HG03066 (cell line): ENCODE measurements around the gene DDX31.
A peak's percentile ranks its signal among the peaks of the same experiment; 100 is the strongest.
"Not testable (repeated sequence)": the region's sequence is repeated elsewhere in the genome, so short reads cannot be mapped to it uniquely, and the experiment has no call there.

Experiments
- ATAC-seq: cut with Tn5 transposase; IDR thresholded peaks from one replicate; pipeline ENCODE4 v1.9.1; 2021; ENCODE audit warnings: low read depth; ENCODE audit not compliant: unreplicated experiment

DDX31 gene

DNA sequence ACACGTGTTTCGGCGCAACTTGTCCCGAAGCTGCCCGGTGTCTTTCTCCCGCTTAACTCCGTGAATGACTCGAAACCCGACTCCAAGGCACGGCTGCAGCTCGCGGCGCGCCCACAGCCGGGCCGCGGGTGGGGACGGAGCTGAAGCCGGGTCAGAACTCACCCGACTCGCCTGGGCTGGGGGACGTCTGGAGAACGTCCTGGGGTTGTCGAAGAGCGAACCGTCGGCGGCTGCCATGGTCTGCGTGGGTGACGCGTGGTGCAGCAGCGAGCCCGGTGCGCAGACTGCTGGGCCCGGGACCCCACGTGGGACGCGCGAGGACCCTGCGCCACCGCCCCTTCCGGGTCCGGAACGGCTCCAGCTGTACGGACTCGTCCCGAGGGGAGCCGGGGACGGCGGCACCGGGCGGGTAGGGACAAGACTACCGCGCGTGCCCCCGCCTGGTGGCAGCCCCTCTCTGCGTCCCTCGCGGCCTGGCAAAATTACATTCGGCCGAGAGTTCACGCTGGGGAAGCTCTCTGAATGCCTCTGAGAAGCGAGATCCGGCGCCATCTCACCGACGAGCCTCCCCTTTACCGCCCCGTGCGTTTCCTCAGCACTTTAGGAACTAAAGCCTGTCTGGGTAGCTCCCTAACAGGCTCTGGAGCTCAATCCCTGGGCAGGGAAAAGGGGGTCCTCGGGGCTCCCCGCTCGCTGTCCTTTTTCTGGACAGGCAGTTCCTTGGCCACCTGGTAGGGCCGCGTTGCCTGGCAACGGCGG lies at the start of gene DDX31:
Gene DDX31 (minus strand): TSS at position 286 of the 759 bp plus-strand sequence. CDS start 49 bp downstream, at position 237.
- peak; percentile 64 for ATAC-seq

DNA sequence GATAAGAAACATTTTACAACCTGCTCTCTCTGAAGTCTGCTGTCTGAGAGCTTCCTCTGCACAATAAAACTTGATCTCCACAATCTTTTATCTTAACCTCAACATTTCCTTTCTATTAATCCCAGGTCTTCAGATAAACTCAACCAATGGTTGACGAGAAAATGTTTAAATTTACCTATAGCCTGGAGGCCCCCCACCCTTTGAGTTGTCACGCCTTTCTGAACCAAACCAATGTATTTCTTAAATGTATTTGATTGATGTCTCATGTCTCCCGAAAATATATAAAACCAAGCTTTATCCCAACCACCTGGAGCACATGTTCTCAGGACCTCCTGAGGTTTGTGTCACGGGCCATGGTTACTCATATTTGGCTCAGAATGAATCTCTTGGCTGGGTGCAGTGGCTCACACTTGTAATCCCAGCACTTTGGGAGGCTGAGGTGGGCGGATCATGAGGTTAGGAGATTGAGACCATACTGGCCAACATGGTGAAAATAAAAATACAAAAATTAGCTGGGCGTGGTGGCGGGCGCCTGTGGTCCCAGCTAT lies 48.7 kb upstream of the DDX31 start:
- ATAC-seq, result not testable (repeated sequence)

DNA sequence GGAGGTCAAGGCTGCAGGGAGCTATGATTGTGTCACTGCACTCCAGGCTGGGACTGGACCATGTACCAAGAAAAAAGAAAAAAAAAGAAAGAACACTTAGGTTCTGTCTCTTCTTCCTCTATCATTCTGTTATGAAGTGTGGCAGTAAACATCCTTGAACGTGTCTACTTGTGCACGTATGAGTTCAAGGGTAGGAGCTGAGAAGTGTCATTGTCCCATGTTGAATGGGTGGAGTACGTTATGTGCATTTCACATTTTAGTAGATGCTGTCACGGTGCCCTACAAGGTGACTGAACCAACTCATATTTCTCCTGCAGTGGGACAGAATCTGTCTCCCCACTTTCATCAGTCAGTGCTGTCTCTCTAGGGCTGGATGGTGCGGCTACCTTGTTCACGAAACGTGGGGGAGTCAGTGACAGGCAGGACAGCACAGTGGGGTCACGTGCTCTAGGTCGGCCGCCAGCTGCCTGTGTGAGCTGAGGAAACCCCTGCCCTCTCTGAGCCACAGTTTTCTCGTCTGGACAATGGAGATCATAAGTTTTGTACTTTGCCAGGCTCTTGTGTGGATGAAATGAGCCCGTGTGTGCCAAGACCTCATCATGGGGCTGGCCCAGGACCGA lies 47.7 kb upstream of the DDX31 start:
- no peak for ATAC-seq

DNA sequence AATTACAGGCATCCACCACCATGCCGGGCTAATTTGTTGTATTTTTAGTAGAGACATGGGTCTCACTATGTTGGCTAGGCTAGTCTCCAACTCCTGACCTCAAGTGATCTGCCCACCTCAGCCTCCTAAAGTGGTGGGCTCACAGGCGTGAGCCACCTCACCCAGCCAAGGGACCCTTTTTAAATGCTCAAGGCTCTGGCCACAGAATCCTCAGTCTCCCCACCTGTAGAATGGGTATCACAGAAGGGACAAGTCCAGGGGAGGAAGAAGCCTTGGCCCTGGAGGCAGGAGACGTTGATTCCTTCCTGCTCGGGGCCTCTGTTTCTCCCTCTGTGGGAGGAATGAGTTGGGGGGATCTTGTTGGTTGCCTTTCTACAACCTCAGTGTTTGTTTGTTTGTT lies 46.2 kb upstream of the DDX31 start:
- ATAC-seq, result no peak

DNA sequence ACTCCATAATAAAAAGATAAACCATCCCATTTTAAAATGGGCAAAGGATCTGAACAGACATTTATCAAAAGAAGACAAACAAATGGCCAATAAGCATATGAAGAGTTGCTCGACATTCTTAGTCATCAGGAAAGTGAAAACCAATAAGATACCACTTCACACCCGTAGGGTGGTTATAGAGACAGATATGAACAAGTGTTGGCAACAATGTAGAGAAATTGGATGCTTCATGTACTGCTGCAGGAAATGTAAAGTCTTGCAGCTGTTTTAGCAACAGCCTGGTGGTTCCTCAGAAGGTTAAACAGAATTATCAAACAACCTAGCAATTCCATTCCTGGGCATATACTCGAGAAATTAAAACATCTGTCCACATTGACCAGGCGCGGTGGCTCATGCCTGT lies 43.0 kb upstream of the DDX31 start:
- no peak for ATAC-seq

DNA sequence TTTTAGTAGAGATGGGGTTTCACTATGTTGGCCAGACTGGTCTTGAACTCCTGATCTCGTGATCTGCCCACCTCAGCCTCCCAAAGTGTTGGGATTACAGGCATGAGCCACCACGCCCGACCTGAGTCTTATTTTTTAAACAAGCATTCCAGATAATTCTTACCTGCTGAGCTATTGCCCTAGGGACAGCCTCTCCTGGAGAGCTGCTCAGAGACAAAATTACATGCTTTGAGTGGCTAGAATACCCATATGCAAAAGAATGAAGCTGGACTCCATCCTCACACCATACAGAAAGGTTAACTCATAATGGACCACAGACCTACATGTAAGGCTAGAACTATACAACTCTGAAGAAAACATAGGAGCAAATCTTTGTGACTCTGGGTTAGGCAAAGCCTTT lies 42.1 kb upstream of the DDX31 start:
- no peak for ATAC-seq

DNA sequence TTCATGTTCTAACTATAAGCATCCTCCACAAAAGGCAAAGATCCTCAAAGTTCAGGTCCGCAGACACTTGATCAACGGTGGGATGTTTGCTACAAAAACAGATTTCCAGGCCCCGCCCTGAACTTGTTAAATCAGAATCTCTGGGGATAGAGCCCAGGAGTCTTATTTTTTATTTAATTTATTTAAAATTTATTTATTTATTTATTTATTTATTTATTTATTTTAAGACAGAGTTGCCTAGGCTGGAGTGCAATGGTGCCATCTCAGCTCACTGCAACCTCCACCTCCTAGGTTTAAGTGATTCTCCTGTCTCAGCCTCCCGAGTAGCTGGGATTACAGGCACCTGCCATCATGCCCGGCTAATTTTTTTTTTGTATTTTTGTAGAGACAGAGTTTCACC lies 41.4 kb upstream of the DDX31 start:
- not testable (repeated sequence) for ATAC-seq

DNA sequence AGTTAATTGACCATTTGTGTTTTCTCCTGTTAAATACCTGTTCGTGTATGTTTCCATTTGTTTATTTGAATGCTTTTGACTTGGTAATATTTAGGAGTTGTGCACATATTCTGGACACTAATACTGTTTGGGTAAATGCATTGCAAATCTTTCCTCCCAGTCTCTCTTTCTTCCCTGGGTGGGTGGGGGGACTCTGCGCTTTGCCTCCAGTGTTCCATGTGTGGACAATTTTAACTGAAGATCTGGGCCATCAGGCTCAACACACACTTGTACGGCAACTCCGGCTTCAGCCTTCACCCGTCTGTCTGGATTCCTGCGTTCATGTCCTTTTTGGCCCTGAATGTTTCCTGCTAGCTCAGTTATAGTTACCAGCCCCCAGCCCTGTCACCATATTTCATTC lies 40.5 kb upstream of the DDX31 start:
- ATAC-seq, result no peak

DNA sequence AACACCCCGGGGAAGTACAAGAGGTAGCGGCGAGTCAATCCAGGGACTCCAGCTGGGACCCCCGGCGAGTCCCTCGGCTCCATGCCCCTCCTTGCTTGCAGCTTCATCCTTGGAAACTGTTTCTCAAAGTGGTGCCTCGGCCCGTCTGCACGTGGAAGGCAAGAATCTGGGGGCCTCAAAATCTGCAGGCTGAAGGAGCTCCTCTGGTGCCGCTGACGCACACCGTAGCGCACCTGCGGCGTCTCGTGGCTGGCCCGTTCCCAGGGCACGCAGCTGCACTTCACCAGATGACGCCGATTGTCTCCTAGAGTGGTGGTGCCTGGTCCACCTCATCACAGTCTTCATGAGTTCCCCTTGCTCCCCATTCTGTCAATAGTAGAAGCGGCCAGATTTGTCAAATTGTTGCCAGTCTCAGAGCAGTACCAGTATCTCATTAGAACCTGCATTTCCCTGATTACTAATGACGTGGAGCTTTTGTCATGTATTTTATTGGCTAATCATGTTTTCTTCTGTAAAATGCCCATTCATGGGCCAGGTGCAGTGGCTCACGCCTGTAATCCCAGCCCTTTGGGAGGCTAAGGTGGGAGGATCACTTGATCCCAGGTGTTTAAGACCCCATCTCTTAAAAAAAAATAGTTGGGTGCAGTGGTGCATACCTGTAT lies 39.1 kb upstream of the DDX31 start:
- ATAC-seq, result no peak

DNA sequence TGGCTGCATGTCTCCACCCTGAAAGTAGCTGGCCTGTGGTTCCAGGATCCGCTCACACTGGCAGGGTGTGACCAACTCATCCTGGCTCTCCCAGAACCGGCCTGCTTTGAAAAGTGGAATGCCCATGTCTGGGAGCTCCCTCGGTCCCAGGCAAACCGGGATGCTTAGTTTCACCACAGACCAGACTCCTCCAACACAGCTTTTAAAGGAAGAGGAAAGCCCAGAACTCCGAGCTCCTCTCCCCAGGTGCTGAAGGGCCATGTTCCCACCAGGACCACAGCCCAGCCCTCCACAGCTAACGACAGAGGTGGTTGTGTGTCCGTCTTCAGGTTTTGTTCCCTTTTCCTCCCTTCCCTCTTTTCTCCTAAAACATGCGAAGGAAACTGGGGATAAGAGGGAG lies 38.5 kb upstream of the DDX31 start:
- ATAC-seq, result no peak

DNA sequence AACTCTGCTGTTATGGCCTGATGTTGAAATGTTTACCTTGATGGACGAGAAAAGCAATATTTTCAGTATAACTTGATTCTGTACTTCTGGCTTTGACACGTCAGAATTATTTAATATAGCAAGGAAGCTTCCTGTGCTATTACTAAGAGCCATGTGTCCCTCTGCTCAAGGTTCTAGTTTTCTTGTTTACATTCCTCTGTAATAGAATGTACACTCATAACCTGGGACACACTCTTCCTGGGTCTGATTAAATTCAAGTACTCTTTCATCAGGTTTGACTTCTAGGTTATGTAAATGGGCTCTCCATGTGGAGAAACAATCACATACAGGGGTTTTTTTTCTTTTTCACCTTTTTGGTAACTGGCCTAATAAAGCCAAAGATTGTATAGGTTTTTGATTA lies 33.6 kb upstream of the DDX31 start:
- ATAC-seq, result no peak

DNA sequence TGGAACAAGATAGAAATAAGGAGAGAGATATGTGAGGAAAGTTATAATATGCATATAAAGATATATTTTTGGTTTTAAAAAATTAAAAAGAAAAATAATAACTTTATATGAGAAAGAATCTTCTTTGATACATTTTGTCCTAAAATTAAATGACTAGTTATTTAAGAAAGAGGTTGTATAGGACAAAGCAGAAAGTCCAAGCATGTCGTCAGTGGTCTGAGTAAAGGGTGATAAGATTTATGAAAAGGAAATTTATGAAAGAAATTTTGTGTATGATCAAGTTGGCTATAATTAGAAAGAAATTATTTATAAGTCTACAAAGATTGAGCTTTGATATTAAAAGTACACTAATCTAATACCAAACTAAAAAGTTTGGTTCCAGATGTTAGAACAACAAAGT lies 32.5 kb upstream of the DDX31 start:
- ATAC-seq, result no peak

DNA sequence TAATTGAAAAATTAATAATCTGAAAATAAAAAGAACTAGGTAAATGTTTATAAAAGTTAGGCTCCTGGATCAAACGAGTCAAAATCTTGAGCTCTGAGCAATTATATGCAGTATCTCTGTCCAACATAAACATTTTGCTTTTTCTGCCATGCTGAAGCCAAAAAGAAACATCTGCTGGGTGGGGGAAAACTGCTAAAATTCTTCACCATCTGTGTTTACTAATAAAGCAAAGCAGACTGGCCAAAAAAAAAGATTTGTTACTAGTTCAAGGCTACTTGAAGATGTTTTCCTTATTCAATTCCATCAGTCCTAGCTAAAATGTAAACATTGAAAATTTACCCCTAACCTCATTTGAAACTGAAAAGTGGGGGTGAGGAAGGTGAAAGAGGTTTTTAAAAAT lies 30.2 kb upstream of the DDX31 start:
- no peak for ATAC-seq

DNA sequence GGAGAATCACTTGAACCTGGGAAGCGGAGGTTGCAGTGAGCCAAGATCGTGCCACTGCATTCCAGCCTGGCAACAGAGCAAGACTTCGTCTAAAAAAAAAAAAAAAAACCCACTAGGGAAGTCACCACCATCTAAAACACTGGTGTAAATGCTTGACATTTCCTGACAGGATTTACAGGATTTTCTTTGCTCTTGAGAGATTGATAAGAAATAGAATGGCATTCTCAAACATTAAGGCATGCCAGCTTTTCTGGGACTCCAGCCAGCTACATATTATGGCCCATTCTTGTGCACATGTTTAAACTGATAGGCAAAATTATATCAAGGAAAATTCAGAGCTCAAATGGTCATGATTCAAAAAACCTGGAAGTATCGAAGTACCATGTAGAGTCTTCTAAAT lies 29.2 kb upstream of the DDX31 start:
- ATAC-seq, result no peak

DNA sequence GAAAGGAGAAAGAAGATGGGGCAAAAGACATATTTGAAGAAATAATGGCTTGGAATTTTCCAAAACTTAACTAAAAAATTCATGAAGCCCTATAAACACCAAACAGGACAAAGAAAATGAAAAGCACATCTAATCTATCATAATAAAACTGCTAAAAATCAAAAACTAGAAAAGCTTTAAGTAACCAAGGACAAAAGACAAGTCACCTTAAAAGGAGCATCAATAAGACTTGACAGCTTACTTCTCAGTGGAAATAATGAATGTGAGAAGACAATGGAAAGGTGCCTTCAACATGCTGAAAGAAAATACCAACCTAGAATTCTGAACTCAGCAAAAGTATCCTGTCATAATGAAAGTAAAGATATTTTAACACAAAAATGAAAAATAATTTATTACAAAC lies 27.4 kb upstream of the DDX31 start:
- ATAC-seq, result no peak

DNA sequence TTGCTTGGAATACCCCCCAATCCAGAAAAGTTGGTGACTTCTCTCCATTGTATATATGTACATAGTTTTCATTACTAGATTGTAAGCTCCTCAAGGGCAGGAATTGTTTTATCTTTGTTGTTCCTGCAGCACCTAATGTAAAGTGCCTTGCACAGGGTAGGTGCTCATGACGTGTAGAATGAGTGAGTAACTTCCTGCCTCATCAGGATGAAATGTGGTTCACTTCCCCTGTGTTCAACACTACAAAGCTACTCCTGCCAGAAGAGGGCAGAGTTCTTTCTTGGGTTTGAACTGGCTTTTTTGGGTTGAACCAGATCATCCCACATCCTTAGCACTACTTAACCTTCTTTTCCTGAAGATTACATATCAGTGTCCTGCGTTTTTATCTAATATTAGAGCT lies 24.4 kb upstream of the DDX31 start:
- no peak for ATAC-seq

DNA sequence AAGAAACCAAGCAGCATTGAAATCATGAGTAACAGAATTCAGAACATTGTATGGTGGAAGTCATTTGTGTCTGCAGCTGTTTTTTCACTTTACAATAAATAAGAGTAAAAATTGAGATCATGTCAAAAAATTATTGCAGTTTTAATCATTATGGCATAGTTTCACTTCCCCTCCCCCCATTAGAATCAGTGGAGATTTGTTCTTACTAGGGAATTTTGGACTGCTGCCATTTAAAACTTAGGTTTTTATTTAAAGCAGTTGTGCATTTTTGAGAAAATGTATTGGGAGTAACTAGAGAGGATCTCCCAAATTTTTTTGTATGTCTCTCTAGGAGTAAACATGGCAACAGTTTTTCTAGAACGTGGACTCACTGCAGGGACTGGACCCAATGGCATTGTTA lies 20.9 kb upstream of the DDX31 start:
- ATAC-seq, result no peak

DNA sequence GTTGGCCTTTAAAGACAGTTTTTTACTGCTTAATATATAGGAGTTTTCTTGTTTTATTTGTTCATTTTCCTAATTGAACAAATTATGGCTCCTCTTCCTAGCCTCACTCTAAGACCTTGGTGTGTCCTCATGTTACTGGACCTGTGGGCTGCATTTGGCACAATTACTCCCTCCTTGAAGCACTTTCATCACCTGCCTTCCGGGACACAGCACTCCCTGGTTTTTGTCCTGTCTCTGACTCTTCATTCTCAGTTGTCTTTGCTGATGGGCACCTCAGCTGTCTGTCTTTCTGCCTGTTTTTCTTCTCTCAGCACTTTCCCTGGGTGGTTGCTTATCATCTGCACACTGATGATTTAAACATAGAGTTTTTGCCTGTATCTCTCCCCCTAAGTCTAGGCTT lies 14.1 kb upstream of the DDX31 start:
- no peak for ATAC-seq

DNA sequence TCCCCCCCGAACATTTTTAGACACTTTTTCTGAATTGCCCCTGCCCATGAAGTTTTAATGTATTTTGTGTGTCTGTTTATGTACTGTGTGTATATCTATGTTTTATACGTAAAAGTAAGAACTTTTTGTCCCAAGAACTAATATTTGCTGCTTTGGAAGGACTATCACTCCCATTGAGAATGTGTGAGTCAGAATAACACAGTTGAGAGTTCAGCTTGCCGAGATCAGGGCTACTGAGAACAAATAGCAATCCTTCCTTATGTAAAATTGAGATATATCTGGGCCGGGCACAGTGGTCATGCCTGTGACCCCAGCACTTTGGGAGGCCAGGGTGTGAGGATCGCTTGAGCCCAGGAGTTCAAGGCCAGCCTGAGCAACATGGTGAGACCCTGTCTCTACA lies 11.8 kb upstream of the DDX31 start:
- no peak for ATAC-seq

DNA sequence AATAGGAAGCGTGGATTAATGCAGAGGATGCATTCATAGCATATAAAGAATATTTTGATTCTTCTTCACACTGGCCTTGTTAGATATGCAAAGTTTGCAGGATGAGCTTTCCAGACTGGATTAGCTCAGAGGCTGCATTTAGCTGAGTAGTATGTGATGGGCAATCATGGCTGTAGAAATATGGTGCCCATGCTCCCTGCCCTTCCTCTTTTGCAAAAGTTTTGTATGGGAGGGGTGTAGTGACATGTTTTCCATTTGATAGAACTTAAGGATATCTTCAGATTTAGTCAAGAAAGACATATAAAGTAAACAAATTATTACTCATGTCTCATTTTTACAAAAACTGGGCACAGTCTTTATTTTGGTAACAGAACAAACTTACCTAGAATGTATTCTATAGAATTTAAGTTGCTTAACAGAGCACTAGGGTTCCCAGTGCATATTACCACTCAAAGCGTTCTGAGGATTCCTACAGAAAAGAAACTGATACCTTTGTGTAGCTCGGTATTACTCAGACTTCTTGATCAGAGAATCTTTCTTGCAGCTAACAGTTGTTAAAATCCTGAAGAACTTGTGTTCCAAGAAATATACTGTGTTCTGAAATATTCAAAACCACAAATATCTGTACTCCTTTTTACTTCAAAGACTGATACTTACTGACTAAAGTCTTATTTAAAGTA lies 10.3 kb upstream of the DDX31 start:
- ATAC-seq, result no peak

DNA sequence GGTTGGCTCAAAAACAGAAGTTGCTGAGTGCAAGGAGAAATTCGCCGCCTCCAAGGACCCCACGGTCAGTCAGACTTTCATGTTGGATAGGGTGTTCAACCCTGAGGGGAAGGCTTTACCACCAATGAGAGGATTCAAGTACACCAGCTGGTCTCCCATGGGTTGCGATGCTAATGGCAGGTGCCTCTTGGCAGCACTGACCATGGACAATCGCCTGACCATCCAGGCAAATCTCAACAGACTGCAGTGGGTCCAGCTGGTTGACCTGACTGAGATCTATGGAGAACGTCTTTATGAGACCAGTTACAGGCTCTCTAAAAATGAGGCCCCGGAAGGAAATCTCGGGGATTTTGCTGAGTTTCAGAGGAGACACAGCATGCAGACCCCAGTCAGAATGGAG lies 8.2 kb upstream of the DDX31 start:
- ATAC-seq, result no peak
